Spleen (tissue), 7 donors: ENCODE data around the gene CSRP1.

Source experiments
- POLR2A ChIP-seq, 3 donors: fragments of 450-650 bp; IDR thresholded peaks; one replicate each; pipeline ENCODE4 v1.5.1; 2017; ENCODE audit warnings: antibody characterized with exemption in 3 of 3, mild to moderate bottlenecking in 1 of 3
- TF ChIP-seq, protein P1 (sequence below), 11 experiments: fragments of 200-600 bp in 7 of 11; fragments of 450-650 bp in 4 of 11; sonication (generic) in 4 of 11; IDR thresholded peaks in 8 of 11; conservative IDR thresholded peaks in 3 of 11; 1 replicate in 7 of 11; 2 replicates in 4 of 11; pipeline versions ENCODE4 v1.4.0 to v1.8.0; 2016 to 2021; ENCODE audit warnings: antibody characterized with exemption in 11 of 11, inconsistent platforms in 4 of 11, mild to moderate bottlenecking in 1 of 11
- donor health status: DM: no; HTN: no; CAD: no; lungs with moderate emphysema.
- donor health status: DM: no; HTN: no; CAD: no.
- donor health status: DM: no; HTN: no; CAD: no.

DNA sequence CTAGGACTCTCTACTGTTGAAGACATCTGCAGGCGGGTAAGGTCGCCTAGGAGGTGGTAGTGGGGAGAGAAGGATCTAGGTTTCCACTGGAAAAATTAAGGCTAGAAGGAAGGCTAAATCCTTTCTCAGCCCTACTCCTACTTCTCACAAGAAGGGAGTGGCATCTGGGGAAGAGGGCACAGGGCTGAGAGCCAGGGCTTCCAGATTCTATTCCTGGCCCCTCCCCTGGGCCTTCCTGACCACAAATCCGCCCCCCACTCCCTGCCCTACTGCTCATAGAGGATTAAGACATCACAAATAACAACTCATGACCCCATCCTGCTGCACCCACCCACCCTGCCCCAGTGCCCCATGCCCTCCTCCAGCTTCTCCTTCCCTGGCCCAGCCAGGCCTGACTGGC, 40.4 kb downstream of the CSRP1 start:
- TF ChIP-seq, protein P1, sequence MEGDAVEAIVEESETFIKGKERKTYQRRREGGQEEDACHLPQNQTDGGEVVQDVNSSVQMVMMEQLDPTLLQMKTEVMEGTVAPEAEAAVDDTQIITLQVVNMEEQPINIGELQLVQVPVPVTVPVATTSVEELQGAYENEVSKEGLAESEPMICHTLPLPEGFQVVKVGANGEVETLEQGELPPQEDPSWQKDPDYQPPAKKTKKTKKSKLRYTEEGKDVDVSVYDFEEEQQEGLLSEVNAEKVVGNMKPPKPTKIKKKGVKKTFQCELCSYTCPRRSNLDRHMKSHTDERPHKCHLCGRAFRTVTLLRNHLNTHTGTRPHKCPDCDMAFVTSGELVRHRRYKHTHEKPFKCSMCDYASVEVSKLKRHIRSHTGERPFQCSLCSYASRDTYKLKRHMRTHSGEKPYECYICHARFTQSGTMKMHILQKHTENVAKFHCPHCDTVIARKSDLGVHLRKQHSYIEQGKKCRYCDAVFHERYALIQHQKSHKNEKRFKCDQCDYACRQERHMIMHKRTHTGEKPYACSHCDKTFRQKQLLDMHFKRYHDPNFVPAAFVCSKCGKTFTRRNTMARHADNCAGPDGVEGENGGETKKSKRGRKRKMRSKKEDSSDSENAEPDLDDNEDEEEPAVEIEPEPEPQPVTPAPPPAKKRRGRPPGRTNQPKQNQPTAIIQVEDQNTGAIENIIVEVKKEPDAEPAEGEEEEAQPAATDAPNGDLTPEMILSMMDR (IDR thresholded peaks at IDR 0.05 in 8 of 11, conservative IDR thresholded peaks at IDR 0.05 in 3 of 11) = no peak
- no peak for TF ChIP-seq POLR2A (IDR thresholded peaks at IDR 0.05)
